GM19455 (cell line): ENCODE measurements around the gene NOX4.
"Not testable (repeated sequence)": the region's sequence is repeated elsewhere in the genome, so short reads cannot be mapped to it uniquely, and the experiment has no call there.

Experiments used
- ATAC-seq: cut with Tn5 transposase; IDR thresholded peaks from one replicate; pipeline ENCODE4 v1.9.1; 2021; ENCODE audit not compliant: unreplicated experiment

The NOX4 gene

GRCh38 chr11:89463266-89463780, 27.9 kb downstream of the NOX4 start:
- ATAC-seq, result no peak

- no peak for ATAC-seq
These were observed 32.5 kb downstream of the NOX4 start for GRCh38 chr11:89458716-89459115.

DNA sequence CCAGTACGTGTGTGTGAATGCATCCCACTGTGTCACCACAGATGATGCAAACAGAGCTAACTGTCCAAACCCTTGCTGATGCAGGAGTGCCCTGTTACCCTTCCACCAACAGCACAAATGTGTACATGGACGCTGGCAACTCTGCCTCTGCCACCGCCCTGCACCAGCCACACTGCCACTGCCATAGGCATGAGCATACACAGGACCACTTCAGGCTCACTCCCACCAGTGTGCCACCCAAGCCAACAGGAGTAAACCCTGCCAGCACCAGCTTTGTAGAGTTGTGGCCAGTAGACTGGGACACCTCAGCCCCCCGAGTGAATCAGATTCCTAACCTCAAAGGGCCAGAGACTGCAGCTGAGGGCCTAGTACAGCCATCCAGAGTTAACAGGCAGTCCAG, 34.0 kb downstream of the NOX4 start:
- no peak for ATAC-seq

DNA sequence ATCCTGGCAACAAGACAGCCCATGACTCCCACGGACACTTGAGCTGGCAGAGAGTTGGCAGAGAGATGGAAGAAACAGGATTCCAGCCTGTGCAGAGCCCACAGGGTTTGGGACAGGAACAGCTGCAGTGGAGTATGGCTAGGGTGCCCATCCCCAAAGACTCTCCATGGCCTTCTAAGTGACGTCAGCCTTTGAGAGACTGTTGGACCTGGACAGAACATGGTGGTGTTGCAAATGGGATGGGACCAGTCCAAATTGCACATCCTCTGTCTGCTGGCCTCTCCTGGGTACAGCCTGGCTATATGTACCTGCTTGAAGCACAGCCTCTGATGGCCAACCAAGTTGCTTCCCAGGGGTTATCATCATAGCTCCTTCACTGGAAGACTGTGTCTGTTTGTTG, 34.5 kb downstream of the NOX4 start:
- no peak for ATAC-seq

DNA sequence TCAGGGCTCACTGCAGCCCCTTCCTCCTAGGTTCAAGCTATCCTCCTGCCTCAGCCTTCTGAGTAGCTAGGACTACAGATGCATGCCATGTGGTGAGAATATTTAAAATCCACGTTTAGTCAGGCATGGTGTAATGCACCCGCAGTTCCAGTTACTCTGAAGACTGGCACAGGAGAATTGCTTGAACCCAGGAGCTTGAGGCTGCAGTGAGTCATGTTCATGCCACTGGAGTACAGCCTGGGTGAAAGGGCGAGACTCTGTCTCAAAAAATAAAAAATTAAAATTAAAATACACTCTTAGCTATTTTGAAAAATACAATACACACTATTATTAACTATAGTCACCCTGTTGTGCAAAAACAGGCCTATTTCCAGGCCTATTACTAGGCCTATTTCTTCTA, 38.4 kb downstream of the NOX4 start:
- no peak for ATAC-seq

DNA sequence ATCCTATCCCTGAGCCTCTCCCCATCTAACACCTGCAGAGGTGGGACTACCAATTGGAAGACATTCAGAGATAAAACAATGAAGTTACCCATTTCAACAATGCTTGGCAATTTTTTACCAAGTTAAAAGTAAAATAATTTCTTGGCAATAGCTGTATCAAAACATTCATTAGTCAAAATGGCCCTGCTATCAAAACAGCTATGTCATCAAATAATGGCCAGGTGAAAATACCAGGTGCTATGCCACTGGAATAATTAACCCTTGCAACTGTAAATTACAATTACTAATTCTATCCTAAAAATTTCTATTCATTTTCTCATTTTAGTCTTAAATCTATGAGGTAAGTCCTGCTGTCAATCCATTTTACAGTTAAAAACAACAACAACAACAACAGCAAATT, 43.3 kb downstream of the NOX4 start:
- ATAC-seq, result no peak

- ATAC-seq, result no peak
These were observed 47.5 kb downstream of the NOX4 start for GRCh38 chr11:89443361-89444322.

GRCh38 chr11:89442801-89443200, 48.4 kb downstream of the NOX4 start:
- ATAC-seq, result no peak

- no peak for ATAC-seq
These were observed 49.6 kb downstream of the NOX4 start for GRCh38 chr11:89441606-89442005.

DNA sequence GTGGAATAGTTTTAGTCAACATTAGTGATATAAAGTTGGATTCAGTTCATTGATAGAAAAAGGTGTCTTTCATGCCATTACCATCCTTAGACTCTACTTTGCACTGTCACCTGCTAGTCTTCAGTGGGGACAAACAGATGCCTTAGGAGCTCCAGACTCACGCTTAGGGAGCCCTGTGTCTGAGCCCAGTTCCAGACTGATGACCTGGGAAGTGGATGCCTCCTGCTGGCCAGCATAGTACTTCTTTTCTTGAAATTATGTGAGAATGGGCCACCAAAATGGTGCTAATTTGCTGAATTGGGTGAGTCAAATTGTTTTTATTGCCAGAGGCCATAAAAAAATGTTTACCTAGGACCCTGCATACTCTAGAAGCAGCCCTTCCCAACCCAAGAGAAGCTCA, 53.9 kb downstream of the NOX4 start:
- no peak for ATAC-seq

DNA sequence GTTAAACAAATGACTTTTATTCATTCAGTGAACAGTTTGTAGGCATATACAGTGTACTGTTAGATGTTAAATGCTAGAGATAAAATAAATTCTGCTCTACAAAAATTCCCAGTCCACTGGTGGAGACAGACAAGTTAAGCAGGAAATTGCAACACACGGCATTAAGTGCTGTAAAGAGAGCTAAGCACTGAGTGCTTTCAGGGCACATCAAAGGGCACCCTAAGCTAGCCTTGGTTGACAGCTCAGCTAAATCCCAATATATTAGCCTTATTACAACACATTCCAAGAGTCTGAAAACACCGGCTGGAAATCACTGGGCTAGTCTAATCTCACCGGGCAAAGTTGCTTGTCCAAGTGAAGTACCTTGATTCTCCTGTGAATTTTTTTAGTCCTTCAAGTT, 55.1 kb downstream of the NOX4 start:
- ATAC-seq, result no peak

GRCh38 chr11:89433278-89433677, 57.9 kb downstream of the NOX4 start:
- no peak for ATAC-seq

GRCh38 chr11:89432182-89432581, 59.0 kb downstream of the NOX4 start:
- ATAC-seq, result not testable (repeated sequence)

DNA sequence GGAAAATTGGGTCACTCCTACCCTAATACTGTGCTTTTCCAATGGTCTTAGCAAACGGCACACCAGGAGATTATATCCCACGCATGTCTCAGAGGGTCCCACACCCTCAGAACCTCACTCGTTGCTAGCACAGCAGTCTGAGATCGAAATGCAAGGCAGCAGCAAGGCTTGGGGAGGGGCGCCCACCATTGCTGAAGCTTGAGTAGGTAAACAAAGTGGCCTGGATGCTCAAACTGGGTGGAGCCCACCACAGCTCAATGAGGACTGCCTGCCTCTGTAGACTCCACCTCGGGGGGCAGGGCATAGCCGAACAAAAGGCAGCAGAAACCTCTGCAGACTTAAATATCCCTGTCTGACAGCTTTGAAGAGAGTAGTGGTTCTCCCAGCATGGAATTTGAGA, 64.7 kb downstream of the NOX4 start:
- not testable (repeated sequence) for ATAC-seq

DNA sequence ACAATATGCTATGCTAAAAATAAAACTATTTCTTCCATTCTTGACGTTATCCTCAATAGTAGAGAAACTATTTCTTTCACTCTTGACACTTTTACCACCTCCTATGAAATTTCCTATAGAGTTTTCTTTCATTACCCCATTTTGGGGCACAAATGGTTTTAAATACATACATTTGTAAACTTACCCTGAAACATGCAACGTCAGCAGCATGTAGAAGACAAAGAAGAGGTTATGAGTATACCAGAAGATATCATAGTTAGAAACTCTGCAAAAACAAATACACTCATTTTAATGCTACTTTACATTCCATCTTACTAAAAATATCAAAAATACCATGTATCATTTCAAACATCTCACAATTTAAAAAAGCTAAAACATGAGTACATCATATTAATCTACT, 69.5 kb downstream of the NOX4 start:
- no peak for ATAC-seq

- ATAC-seq, result no peak
These were observed 70.2 kb downstream of the NOX4 start for GRCh38 chr11:89420981-89421380.

- ATAC-seq, result no peak
These were observed 74.2 kb downstream of the NOX4 start for GRCh38 chr11:89416961-89417360.

GRCh38 chr11:89411112-89411511, 80.1 kb downstream of the NOX4 start:
- ATAC-seq, result not testable (repeated sequence)

- not testable (repeated sequence) for ATAC-seq
These were observed 80.5 kb downstream of the NOX4 start for GRCh38 chr11:89410666-89411065.

DNA sequence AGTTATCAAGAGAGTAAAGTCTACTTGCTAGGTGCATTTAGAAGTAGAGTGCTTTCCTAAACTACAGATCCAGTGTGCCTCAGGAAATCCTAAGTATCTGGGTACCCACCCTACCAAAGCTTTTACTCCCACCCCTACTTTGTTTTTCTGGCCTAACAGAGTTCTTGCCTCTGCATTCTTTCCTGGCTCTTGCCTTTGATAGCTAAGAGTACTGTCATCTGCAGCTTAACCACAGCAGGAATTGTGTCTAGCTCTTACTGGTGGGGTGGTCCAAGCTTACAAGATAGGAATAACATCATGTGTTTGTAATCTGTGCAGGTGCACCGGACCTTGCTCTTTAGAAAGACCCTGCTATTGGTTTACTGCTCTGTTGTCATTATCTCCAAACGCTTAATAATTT, 82.7 kb downstream of the NOX4 start:
- not testable (repeated sequence) for ATAC-seq

- no peak for ATAC-seq
These were observed 85.5 kb downstream of the NOX4 start for GRCh38 chr11:89405629-89406028.

- ATAC-seq, result not testable (repeated sequence)
These were observed 99.5 kb downstream of the NOX4 start for GRCh38 chr11:89391654-89392053.

DNA sequence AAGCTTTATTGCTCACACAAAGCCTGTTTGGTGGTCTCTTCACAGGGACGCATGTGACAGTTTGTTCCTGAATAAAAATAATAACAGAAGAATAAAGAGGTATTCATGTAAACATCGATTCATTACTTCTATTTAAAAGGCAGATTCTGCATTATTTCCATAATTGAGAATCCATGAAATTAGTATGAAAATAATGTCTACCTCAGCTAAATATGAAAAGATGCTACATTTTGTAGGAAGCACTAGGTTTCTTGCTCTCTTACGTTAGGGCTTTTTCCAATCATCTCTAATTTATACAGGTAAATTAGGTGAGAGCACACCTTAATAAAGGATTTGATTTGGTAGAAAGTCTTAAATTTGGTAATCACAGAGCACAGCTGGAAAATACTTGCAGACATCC, 103.7 kb downstream of the NOX4 start:
- ATAC-seq, result not testable (repeated sequence)
